OCI-LY3 (cell line): ENCODE data around the gene PRR23B.

Experiments used
- EZH2phosphoT487 ChIP-seq: fragments of 200-600 bp; shearing (Covaris generic); IDR thresholded peaks from 2 replicates; pipeline ENCODE4 v1.6.1; 2018; ENCODE audit warnings: antibody characterized with exemption, mixed run types, low read depth
- TF ChIP-seq, protein P1 (sequence below): fragments of 200-600, 300-600 bp; sonication (generic); IDR thresholded peaks from 2 replicates; pipeline ENCODE4 v1.5.1; 2014; ENCODE audit warnings: antibody characterized with exemption, low read length, low read depth

DNA sequence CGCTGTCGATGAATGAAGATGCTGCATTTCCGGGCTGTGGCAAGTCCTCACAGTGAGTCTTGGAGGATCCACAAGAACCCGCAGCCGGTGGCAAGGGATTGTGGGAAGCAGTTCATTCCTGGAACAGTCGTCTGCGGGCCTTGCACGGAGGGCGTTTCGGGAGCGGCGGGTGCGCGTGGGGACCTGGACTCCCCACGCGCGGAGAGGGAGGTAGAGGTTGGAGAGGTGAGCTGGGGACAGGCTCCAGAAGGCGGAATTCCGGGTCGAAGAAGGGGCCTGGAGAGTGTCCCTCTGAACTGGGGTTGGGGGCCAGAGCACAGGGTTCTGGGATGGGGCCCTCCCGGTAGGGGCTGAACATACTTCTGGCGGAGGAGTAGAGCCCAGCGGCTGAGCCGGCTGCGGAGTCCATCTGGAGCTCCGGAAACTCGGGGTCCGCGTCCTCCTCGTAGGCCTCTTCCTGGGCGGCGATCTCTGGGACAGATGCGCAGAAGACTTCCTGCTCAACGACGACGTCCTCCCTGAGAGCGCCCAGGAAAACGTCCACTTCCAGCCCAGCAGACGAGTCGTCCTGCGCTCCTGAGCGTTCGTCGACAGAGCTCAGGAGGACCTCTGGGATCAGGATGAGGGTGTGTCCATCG is 15.3 kb downstream of the PRR23B start:
- TF ChIP-seq, protein P1, sequence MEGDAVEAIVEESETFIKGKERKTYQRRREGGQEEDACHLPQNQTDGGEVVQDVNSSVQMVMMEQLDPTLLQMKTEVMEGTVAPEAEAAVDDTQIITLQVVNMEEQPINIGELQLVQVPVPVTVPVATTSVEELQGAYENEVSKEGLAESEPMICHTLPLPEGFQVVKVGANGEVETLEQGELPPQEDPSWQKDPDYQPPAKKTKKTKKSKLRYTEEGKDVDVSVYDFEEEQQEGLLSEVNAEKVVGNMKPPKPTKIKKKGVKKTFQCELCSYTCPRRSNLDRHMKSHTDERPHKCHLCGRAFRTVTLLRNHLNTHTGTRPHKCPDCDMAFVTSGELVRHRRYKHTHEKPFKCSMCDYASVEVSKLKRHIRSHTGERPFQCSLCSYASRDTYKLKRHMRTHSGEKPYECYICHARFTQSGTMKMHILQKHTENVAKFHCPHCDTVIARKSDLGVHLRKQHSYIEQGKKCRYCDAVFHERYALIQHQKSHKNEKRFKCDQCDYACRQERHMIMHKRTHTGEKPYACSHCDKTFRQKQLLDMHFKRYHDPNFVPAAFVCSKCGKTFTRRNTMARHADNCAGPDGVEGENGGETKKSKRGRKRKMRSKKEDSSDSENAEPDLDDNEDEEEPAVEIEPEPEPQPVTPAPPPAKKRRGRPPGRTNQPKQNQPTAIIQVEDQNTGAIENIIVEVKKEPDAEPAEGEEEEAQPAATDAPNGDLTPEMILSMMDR, result no peak
- no peak for TF ChIP-seq EZH2phosphoT487
